Activated CD8-positive, alpha-beta memory T cell treated with anti-CD3 and anti-CD28 coated beads, Interleukin-2, amount 50 U/mL, for 24 hours (primary cell): ENCODE results near the gene SETD7.
"Not testable (repeated sequence)": the region's sequence is repeated elsewhere in the genome, so short reads cannot be mapped to it uniquely, and the experiment has no call there.

ENCODE experiments used
- DNase-seq: peaks from one replicate; pipeline ENCODE4 v3.0.0-alpha.2; 2020; ENCODE audit errors: extremely low read depth

Gene SETD7

DNA sequence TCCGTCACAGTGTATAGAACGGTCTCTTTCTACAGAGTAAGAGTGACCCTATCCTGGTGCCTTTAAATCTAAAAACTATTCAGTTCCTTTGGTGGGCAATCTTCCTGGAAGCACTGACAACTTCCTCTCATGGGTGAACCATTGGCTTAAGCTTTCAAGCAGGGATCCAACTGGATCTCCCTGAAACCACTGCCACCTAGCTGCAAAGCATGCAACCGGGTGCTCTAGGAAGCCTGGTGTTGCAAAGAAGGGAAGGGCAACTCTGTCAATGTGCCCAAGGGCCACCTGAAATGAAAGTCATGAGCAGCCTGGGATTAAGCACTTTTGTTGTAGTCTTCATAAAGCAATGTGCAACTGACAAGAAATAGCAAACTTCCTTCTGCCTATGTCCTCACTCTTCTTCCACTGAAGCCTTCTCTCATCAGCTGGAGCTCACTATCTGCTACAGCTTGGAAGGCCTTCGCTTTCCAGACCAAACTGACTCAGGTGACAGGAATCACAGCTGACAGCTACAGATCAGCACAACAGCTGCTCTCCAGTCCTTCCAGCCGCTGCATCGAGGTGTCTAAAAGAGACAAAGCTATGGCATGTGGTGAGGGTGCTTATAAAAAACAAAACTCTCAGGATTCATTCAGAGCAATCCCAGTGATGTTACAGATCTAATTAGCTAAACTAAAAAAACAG, 46.1 kb downstream of the SETD7 start:
- DNase-seq = no peak

DNA sequence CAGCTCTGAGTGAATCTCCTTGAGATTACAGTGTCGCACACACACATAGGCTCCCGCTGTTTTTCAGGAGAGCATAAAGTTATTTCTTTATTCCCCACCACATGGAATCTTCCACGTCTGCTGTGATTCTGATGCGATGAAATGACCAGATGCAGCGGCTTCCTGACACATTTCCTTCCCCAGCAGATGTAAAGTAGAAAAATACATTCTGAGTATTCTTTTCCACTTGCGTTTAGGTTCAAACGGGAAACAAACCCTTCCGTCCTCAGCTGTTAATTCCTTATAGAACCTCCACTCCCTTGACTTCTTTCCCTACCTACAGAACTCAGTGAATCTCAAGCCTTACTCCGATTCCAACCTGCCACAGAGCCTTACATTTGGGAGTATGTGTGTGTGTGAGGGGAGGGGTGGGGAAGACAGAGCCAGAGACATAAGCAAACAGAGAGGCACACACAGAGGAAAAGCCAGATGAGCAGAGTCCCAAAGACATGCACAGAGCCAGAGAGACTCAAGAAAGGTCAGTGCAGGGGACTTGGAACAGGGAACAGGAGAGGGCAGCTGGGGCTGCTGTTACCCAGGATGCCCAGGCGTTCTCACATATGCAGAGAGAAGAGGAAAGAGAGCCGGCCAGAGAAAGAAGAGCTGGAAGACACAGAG, 47.3 kb downstream of the SETD7 start:
- DNase-seq = no peak

DNA sequence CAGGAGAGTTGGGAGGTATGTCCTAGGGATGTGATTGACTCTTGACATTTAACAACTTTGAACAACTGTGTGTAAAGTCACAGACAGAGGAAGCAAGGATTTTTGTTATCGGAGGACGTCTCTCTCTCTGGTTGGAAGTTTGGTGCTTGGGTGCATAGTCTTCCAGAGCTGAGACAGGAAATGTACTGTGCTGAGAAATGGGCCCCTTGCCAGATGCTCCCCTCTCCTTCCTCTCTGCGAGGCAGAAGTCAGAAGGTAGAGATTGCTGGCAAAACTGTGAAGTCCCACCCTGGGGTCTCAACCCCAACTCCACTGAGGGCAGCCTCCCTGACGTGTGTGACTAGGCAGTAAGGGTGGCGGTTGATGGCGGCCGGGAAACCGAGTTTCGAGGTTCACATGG, 49.2 kb downstream of the SETD7 start:
- DNase-seq = no peak

DNA sequence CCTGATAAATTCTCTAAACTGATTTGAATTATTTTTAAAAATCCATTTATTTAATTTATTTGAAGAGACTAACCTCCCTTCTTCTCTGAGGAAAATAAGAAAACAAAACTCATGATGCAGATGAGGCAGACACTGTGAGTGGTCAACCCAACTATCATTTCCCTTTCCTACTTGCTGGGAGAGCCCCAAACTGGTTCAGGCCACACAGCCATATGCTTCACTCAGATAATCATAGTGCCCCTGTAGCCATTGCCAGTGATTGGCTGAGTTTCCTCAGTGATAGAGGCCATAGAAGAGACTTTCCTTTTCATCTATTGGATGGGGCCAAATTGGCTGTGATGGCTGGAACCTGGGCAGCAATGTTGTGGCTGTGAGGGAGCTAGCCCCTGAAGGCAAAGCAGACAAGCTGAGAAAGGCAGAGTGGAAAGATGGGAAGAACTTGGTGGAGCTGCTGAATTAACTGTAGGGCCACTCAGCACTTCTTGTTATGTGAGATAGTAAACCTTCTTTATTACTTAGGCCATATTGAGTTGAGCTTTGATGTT, 52.3 kb downstream of the SETD7 start:
- DNase-seq = no peak

DNA sequence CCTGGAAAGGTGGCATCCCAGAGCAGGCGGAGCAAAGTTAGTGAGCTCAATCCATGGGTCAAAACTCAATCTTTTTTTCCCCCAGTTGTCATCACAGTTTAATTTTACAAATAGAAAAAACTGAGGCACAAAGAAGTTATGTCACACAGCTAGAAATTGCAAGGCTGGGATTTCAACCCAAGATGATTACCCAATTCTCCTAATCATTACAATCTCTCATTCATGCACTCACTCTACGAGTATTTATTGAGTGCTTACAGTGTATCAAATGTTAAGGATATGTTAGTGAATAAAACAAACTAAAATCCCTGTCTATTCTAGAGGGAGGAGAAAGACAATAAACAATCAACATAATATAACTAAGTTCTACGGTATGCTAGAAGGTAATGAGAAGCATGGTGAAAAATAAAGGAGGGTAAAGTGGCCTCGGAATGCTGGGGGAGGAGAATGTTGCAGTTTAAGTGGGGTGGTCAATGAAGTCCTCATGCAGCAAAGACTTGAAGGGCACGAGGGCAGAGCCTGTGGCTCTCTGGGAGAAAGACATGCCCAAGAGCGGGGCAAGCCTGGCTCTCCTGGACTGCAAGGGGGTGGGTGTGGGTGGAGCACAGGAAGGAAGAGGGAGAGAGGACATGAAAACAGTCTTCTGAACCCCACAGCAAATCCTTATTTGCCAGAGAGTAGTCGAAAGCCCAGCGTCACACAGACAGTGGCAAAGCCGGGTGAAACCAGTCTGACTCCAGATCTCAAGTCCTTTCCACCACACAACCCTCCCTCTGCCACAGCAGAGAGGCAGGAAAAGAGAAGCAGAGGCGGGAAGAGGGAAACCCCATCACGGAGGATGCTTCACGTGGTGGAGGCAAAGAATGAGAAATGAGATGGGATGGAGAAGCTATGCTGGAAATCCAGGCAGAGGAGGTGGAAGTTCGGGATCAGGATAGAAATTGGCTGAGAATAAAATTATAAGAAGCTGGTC, 53.8 kb downstream of the SETD7 start:
- DNase-seq = no peak

DNA sequence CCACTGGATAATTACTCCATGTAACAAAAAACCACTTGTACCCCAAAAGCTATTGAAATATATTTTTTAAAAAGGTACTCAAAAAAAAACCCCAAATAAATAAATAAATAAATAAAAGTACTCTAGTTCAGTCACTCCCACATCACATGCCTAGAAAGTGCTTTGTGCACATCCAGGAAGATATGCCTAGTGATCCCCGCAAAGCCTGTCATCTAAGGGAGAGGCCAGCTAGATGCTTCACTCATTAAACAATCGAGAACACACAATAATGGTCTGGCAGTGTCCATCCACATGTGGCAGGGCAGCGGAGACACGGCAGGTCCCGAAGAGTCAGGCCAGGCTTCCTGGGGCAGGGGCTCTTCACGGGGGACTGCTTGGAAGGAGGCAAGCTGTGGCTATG, 54.5 kb downstream of the SETD7 start:
- no peak for DNase-seq

DNA sequence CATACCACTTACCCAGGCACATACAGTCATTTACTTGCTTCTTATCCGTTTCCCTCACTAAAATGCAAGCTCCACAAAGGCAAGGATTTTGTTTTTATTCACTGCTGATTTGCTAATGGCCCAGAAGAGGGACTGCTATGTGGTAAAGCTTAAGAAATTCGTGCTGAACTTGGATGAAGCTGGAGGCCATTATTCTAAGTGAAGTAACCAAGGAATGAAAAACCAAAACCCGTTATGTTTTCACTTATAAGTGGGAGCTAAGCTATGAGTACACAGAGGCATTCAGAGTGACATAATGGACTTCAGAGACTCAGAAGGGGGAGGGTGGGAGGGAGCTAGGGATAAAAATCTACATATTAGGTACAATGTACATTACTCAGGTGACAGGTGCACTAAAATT, 54.9 kb downstream of the SETD7 start:
- no peak for DNase-seq

DNA sequence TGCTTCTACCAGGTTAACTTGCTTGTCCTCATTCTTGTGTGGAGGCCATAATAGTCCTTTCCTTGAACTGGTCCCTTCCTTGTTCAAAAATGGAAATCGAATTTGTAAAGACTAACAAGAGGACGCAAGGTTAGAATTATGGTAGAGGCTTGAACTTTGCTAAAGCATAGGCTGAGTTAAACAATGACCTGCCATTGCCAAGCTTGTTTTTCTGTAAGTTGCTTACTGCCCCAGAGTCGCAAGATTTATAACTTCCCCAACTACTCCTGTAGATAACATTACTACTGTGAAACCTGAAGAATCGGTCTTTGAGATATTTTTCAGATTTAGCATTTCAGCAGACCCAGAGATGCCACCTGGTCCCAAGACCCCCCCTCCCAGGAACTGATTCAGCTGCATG, 56.8 kb downstream of the SETD7 start:
- no peak for DNase-seq

DNA sequence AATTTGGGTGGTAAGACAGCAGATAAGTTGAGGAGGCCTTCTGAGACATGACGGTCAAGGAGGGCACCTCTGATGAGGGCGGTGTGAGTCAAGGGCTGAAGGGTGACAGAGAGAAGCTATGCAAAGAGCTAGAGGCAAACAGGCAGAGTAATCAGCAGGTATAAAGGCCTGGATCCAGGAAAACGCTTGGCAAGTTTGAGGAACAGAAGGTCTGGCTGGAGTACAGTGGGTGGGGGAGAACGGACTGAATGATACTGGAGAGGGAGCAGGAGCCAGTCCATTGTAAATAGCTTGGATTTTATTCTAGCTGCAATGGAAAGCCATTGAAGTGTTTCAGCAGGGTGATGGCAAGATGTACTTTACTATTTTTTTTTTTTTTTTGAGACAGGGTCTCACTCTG, 62.8 kb downstream of the SETD7 start:
- no peak for DNase-seq

DNA sequence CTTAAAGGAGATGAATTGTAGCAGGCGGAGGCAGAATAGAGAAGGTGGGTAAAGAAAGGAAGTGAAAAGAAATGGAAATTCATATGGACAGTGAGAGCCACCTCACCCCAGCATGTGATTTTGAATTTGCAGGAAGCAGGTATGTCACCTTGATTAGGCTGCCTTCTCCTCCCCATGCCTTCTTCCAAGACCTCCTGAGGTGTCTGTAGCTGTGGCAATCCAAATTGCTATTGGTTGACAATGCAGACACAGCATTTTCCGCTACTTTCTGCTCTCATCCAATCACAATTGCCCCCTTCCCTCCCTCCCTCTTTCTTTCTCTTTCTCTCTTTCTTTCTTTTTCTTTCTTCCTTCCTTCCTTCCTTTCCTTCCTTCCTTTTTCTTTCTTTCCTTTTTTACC, 63.6 kb downstream of the SETD7 start:
- DNase-seq = no peak

DNA sequence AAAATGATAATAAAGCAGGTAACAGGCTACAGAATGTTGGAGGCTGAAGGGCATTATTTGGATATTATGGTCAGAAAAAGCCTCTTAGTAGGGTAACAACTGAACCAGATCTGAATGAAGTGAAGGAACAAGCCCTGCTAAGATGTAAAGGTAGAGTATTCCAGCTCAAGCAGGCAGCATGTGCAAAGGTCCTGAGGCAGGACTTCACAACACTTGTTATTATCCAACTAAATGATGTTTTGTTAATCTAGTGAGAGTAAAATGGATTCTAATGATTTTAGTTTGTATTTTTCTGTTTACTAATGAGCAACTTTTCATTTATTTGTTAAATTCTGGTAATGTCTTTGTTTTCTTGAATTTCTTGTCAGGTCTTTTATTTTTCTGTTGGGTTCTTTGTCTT, 66.4 kb downstream of the SETD7 start:
- DNase-seq = no peak

DNA sequence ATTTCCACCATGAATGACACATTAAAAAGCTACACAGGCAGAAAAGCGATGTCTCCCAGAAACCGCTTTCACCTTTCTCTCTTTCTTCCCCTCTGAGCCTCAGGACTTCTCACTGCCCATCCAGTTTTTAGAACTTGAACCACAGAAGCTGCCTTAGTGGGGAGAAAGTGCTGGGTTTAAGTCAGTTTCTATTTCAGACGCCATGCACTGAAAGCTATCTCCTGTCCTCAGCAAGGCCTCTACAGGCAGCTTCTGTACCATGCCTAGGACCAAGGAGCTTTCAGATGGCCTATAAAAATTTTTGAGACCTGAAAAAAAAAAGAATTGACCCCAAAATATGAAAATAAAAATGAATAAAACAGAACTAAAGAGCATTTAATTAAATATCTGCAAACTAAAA, 67.6 kb downstream of the SETD7 start:
- no peak for DNase-seq

DNA sequence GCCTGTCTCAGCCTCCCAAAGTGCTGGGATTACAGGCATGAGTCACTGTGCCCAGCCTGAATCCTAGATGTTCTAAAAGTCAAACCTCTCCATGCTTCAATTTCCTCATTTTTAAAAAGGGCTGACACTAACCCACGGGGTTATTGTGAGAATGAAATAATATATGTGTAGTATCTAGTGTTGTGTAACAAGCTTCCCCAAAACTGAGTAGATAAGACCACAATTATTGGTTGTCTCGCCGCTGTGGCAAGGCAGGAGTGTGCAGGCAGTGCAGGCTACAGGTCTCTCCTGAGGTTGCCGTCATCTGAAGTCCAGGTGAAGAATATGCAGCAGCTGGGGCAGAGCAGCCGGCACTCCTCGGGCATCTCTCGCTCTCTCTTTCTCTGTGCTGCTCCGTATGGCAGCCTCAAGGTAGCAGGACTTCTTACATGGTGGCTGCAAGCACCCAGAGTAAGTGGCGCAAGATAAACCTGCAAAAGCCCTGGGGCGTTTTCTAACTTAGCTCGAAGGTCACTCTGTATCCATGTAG, 71.2 kb downstream of the SETD7 start:
- DNase-seq = no peak

DNA sequence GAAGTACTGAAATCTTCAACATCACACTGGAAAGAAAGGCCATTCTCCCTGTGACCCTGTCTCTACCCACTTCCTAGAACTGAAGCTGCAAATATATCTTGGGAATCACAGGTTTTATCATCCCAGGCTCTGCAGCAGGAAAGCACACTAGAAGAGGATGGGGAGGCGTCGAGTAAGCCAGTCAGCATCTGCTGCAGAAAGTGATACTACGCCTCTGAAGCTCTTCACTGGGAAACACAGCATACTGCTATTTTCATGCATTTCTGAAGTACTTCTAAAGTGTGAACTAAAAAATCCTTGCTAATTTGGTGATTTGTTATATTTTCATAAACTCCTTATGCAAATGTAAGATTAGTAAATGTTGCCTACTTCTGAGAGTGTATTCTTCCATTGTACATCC, 73.0 kb downstream of the SETD7 start:
- no peak for DNase-seq

DNA sequence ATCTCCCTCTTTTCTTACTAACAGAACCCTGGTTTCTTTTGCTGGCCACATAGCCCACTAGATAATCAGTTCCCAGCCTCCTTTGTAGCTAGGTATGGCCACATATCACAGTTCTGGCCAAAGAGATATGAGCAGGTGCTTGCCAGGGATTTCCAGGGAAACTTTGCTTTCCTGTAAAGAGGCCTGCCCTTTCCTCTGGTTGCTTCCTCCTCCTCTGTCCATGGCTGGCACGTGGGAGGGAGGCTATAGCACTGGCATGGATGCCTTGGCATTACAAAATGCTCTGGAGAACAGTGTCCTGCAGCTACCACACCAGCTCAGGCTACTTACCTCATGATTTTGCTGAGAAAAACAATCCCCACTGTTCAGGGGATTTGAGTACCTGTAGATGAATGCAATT, 74.6 kb downstream of the SETD7 start:
- DNase-seq = no peak

DNA sequence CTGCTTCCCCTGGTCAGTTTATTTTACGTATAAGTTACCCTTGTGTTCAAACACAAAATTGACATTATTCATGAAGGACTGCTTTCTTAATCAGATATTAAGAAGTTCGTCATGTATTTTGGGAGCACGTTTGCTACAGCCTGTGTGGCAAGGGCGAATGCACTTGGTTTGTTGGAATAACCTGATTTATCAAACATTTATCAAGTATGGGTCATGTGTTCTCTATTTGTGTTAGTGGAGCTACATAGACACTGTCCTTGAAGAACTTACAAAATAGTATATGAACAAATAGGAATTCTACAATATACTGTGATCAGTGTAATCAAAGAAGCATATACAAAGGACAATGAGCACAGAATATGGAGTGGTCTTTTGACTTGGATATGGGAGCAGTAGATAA, 79.7 kb downstream of the SETD7 start:
- DNase-seq = no peak

DNA sequence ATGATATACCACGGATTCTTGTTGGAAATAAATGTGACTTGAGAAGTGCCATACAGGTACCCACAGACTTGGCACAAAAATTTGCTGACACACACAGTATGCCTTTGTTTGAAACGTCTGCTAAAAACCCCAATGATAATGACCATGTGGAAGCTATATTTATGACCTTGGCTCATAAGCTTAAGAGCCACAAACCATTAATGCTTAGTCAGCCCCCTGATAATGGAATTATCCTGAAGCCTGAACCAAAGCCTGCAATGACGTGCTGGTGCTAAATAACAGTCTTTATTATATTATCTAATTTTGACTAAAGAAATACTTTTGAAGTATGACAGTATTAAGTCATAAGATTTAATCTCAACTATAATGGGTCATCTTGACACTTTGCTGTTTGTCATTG, 83.2 kb downstream of the SETD7 start:
- DNase-seq = no peak

DNA sequence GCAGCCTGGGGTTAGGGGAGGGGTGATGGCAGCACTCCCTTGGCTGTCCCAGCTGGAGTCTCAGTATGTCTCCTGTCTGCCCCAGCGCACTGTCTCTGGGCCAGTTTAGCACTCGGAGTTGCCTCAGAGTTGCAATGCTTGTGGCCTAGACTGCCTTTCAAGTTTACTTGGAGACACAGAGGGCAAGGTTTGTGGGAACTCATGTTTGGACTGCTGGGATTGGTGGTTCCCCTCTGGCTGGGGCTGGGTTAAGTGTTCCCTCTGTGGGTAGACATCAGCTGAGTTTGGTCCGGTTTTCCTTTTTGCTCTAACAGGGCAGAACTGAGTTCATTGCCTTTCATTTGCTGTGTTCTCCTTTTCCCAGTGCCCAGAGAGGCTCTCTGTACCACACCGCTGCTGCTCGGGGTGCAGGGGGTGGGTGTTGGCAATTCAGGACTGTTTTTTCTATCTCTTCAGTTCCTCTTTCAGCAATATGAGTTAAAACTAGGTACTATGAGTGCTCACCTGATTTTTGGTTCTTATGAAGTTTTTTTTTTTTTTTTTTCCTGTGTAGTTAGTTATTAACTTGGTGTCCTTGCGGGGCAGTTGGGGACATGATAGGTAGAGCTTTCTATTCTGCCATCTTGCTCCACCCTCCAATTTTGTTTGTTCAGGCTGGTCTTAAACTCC, 84.9 kb downstream of the SETD7 start:
- no peak for DNase-seq

DNA sequence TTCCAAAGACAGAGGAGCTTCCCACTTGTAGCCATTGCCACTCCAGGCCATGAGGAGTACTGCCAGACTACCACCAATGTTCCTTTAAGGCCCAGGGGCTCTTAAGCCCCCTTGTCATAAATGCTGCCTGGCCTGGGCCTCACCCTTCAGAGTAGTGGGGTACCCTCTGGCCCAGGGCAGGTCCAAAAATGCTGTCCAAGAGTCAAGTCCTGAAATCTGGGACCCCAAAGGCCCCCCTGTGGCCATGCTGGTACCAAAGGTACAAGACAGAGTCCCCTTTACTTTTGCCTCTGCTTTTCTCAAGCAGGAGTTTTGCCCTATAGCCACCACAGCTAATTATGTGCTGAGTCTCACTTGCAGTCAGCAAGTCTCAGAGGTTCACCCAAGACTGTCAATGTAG, 85.7 kb downstream of the SETD7 start:
- DNase-seq = no peak

DNA sequence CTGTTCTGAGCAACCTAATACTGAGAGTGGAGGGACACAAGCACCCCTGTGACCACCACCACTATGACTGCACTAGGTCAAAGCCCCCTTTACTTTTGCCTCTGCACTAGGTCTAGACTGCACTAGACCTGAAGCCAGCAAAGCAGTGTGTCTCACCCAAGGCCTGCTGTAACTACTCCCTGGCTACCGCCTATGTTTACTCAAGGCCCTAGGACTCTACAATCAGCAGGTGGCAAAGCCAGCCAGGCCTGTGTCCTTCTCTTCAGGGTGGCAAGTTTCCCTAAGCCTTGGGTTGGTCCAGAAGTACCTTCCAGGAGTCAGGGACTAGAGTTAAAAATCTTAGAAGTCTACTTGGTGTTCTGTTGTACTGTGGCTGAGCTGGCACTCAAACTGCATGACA, 86.2 kb downstream of the SETD7 start:
- DNase-seq = no peak

DNA sequence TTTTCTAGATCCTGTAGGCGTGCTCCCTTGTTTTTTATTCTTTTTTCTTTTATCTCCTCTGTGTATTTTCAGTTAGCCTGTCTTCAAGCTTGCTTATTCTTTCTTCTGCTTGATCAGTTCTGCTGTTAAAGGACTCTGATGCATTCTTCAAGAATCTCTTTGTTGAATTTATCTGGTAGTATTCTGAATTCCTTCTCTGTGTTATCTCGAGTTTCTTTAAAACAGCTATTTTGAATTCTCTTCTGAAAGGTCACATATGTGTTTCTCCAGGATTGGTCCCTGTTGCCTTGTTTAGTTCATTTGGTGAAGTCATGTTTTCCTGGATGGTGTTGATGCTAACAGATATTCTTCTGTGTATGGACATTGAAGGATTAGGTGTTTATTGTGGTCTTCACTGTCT, 86.8 kb downstream of the SETD7 start:
- no peak for DNase-seq

DNA sequence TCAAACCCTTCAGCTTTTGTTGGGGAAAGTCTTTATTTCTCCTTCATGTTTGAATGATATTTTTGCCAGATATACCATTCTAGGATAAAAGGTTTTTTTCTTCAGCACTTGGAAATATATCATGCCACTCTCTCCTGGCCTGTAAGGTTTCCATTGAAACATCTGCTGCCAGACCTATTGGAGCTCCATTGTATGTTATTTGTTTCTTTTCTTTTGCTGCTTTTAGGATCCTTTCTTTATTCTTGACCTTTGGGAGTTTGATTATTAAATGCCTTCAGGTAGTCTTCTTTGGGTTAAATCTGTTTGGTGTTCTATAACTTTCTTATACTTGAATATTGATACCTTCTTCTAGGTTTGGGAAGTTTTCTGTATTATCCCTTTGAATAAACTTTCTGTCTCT, 87.3 kb downstream of the SETD7 start:
- DNase-seq = not testable (repeated sequence)
